ENCODE measurements around the gene SKI. TPM values are rescaled to one million over a fixed set of nuclear protein-coding genes. Genes with fewer than 3 reads are reported as not detected.

SKI gene
- total and polyA plus RNA-seq, 9 of the 15 experiments (the other 6 are each of a cell fraction or from before 2014, with no cell fraction given): 0.10 to 60.5 (median 4.6) TPM

GRCh38 chr1:2311184-2312032, 83.3 kb downstream of the SKI start (continued):
- no peak for TF ChIP-seq CHD7 (IDR thresholded peaks at IDR 0.05; ENCODE audit: low read depth, low read length)
- TF ChIP-seq ZNF318 (IDR thresholded peaks at IDR 0.05; ENCODE audit: borderline replicate concordance in 1 of 2, low read depth in 1 of 2): no peak
- no peak; the same call in 1 of the 2 replicates for TF ChIP-seq POLR2AphosphoS2 (IDR thresholded peaks at IDR 0.05; ENCODE audit: low read length)
- no peak for TF ChIP-seq FOXJ2 (tag; IDR thresholded peaks at IDR 0.05)

All from K562 (cell line).